Breast epithelium (tissue), 4 donors: Measurements from ENCODE around the gene TMEM87B. TPM values are rescaled to one million over a fixed set of nuclear protein-coding genes. Genes with fewer than 3 reads are reported as not detected.

ENCODE experiments used
- DNase-seq, 2 donors: peaks; one replicate each; pipeline ENCODE4 v3.0.0-alpha.2; 2019; ENCODE audit warnings: low spot score in 2 of 2
- H3K27ac ChIP-seq, 2 donors: fragments of 200-600 bp; sonication (generic) in 1 of 2; one replicate each; pipeline ENCODE4 v1.5.1; 2016 to 2019; ENCODE audit warnings: mild to moderate bottlenecking in 1 of 2
- H3K27me3 ChIP-seq, 2 donors: fragments of 200-600 bp; sonication (generic) in 1 of 2; one replicate each; pipeline versions ENCODE4 v1.5.1 to v1.6.0; 2017 to 2019; ENCODE audit warnings: control low read depth in 1 of 2, mild to moderate bottlenecking in 1 of 2
- H3K36me3 ChIP-seq: fragments of 200-600 bp; one replicate; pipeline ENCODE4 v1.5.1; 2019
- H3K4me1 ChIP-seq, 2 donors: fragments of 200-600 bp; sonication (generic); one replicate each; pipeline ENCODE4 v1.5.1; 2016 to 2019; ENCODE audit warnings: control low read depth in 1 of 2
- H3K4me3 ChIP-seq, 3 donors: fragments of 200-600 bp; sonication (generic); 1 replicate in 2 of 3; 2 replicates in 1 of 3; pipeline ENCODE4 v1.5.1; 2016 to 2019; ENCODE audit warnings: mild to moderate bottlenecking in 3 of 3, moderate library complexity in 2 of 3
- H3K9me3 ChIP-seq, 2 donors: fragments of 200-600 bp; sonication (generic) in 1 of 2; one replicate each; pipeline ENCODE4 v1.5.1; 2016 to 2019; ENCODE audit warnings: control low read depth in 1 of 2
- CTCF ChIP-seq, 3 donors: fragments of 450-650 bp; IDR thresholded peaks; one replicate each; pipeline ENCODE4 v1.5.1; 2016 to 2017; ENCODE audit warnings: antibody characterized with exemption in 3 of 3, mild to moderate bottlenecking in 3 of 3, moderate library complexity in 3 of 3
- POLR2A ChIP-seq: fragments of 450-650 bp; IDR thresholded peaks from one replicate; pipeline ENCODE4 v1.6.1; 2016; ENCODE audit warnings: antibody characterized with exemption, mild to moderate bottlenecking, moderate library complexity
- POLR2AphosphoS5 ChIP-seq, 3 donors: sonication (generic); formaldehyde crosslinking; IDR thresholded peaks; one replicate each; pipeline ENCODE4 v1.6.1; 2017; ENCODE audit warnings: antibody characterized with exemption in 3 of 3
- intact Hi-C: fragments of 100-400 bp; cut with DNase I; formaldehyde crosslinking; loops from one replicate; pipeline ENCODE4 v1.15.1; 2023; ENCODE audit warnings: low total_unique reads
- total RNA-seq, 3 donors: library from RNA; depleted of rRNA; stranded (reverse); fragments of >200 nt; gene quantifications; one replicate each; pipeline ENCODE4 v1.1.0, GENCODE V29; 2016

TMEM87B gene
- total RNA-seq, 3 donors from 2014 or later, result 16.2 to 52.0 (median 38.3) TPM

- no peak for TF ChIP-seq POLR2A
- H3K4me1 ChIP-seq, result peaks cover 0 to 8% of the 10 kb centered on the region in 2 donors
- H3K36me3 ChIP-seq, result no peaks in the 10 kb centered on the region
- DNase-seq, result no peak
- H3K27me3 ChIP-seq, result no peaks in the 10 kb centered on the region
- H3K9me3 ChIP-seq, result no peaks in the 10 kb centered on the region
- no peak overlapping the region for H3K4me3 ChIP-seq
- intact Hi-C loops, result no loop called here
- H3K27ac ChIP-seq, result peak overlapping the region; percentile 78 to 88
Observed at GRCh38 chr2:112151271-112151670, 96.2 kb downstream of the TMEM87B start.

GRCh38 chr2:112151701-112152440, 96.8 kb downstream of the TMEM87B start:
- no peak overlapping the region for H3K4me3 ChIP-seq
- TF ChIP-seq POLR2AphosphoS5 (IDR thresholded peaks at IDR 0.05) (no peak), CTCF (IDR thresholded peaks at IDR 0.05) (no peak), POLR2A (no peak)
- no peak for DNase-seq
- peak overlapping the region; percentile 78 to 88 for H3K27ac ChIP-seq
- intact Hi-C loops, result no loop called here
- H3K27me3 ChIP-seq, result no peaks in the 10 kb centered on the region
- H3K9me3 ChIP-seq, result no peaks in the 10 kb centered on the region
- no peaks in the 10 kb centered on the region for H3K36me3 ChIP-seq
- H3K4me1 ChIP-seq, result peaks cover 0 to 8% of the 10 kb centered on the region in 2 donors

- TF ChIP-seq CTCF (IDR thresholded peaks at IDR 0.05), result no peak
- TF ChIP-seq POLR2A, result no peak
- no peak for TF ChIP-seq POLR2AphosphoS5 (IDR thresholded peaks at IDR 0.05)
- no peak for DNase-seq
- peak overlapping the region; percentile 78 to 90 for H3K27ac ChIP-seq
- H3K36me3 ChIP-seq, result no peaks in the 10 kb centered on the region
- no peaks in the 10 kb centered on the region for H3K9me3 ChIP-seq
- no peaks in the 10 kb centered on the region for H3K27me3 ChIP-seq
- H3K4me1 ChIP-seq, result peaks cover 0 to 8% of the 10 kb centered on the region in 2 donors
- no peak overlapping the region for H3K4me3 ChIP-seq
- intact Hi-C loops, result no loop called here
Observed at GRCh38 chr2:112152476-112153178, 97.6 kb downstream of the TMEM87B start.

DNA sequence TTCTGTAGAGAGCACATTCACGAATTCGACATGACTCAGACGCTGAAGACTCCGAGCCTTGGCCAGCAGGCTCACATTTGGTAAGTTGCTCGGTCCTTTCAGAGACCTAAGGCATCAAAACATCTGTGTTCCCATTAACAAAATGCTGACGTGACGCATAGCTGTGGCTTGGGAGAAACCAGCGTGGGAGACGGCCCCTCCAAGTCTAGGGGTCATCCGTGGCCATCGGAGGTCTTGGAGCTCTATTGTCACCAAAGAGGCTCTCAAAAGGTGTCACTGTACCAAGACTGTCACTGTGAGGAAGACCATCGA, 98.1 kb downstream of the TMEM87B start:
- DNase-seq, result peak in 1 of 2 donors; percentile 27
- Histone ChIP-seq H3K4me1 (peaks cover 0 to 8% of the 10 kb centered on the region in 2 donors), H3K4me3 (no peak overlapping the region), H3K9me3 (no peaks in the 10 kb centered on the region), H3K27ac (peak overlapping the region; percentile 78 to 90), H3K27me3 (no peaks in the 10 kb centered on the region), H3K36me3 (no peaks in the 10 kb centered on the region)
- no peak for TF ChIP-seq POLR2A
- no peak for TF ChIP-seq CTCF (IDR thresholded peaks at IDR 0.05)
- peak in 2 of 3 donors; percentile 14 to 59 for TF ChIP-seq POLR2AphosphoS5 (IDR thresholded peaks at IDR 0.05)
- intact Hi-C loops, result no loop called here

DNA sequence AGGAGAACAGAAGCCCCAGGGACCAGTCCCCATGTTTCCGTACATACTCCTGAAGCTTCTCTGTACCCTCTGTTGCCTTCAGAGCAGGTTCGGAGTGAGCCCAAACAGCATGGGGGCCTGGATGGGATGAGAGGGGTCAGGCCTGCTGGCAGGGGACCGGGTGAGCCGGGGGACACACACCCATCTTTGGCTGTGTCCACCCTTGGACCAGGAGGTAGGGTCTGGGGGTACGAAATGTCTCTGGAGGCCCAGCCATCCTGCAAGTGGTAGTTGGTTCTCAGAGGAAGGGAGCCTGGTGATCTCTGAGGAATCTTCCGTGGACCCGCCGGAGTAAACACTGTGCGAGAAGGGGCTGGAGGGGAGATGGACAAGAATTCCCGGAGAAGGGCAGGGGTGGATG, 98.4 kb downstream of the TMEM87B start:
- H3K36me3 ChIP-seq, result no peaks in the 10 kb centered on the region
- no peaks in the 10 kb centered on the region for H3K9me3 ChIP-seq
- peak overlapping the region; percentile 78 to 90 for H3K27ac ChIP-seq
- intact Hi-C loops, result no loop called here
- no peak for DNase-seq
- H3K4me1 ChIP-seq, result peaks cover 0 to 8% of the 10 kb centered on the region in 2 donors
- TF ChIP-seq POLR2AphosphoS5 (IDR thresholded peaks at IDR 0.05) (no peak), CTCF (IDR thresholded peaks at IDR 0.05) (no peak), POLR2A (no peak)
- H3K4me3 ChIP-seq, result no peak overlapping the region
- no peaks in the 10 kb centered on the region for H3K27me3 ChIP-seq
